Suprapubic skin (tissue), 4 donors: ENCODE data around the gene LRRC7.

Experiments
- CTCF ChIP-seq, 2 donors: fragments of 200-600 bp in 1 of 2; fragments of 450-650 bp in 1 of 2; sonication (generic) in 1 of 2; IDR thresholded peaks; one replicate each; pipeline ENCODE4 v1.5.1; 2016 to 2019; ENCODE audit warnings: antibody characterized with exemption in 2 of 2, mild to moderate bottlenecking in 1 of 2, moderate library complexity in 1 of 2
- EP300 ChIP-seq: sonication (generic); formaldehyde crosslinking; IDR thresholded peaks from one replicate; pipeline ENCODE4 v1.6.1; 2017; ENCODE audit warnings: antibody characterized with exemption
- POLR2A ChIP-seq, 2 donors: fragments of 450-650 bp; IDR thresholded peaks; one replicate each; pipeline ENCODE4 v1.6.1; 2017; ENCODE audit warnings: antibody characterized with exemption in 2 of 2, mild to moderate bottlenecking in 2 of 2, moderate library complexity in 2 of 2
- POLR2AphosphoS5 ChIP-seq, 3 donors: sonication (generic); formaldehyde crosslinking; IDR thresholded peaks; one replicate each; pipeline ENCODE4 v1.6.1; 2017; ENCODE audit warnings: antibody characterized with exemption in 3 of 3

GRCh38 chr1:69587391-69587790, 19.7 kb downstream of the LRRC7 start:
- TF ChIP-seq CTCF (IDR thresholded peaks at IDR 0.05) (no peak), EP300 (no peak), POLR2A (IDR thresholded peaks at IDR 0.05) (no peak), POLR2AphosphoS5 (IDR thresholded peaks at IDR 0.05) (no peak)
